Liver (tissue), 9 donors: ENCODE data around the gene FOXL1. TPM values are rescaled to one million over a fixed set of nuclear protein-coding genes. Genes with fewer than 3 reads are reported as not detected.
A peak's percentile ranks its signal among the peaks of the same experiment; 100 is the strongest.

Source experiments
- DNase-seq: peaks from one replicate; pipeline ENCODE4 v3.0.0-alpha.2; 2017; ENCODE audit warnings: low spot score
- H3K27ac ChIP-seq, 2 donors: one replicate each; pipeline ENCODE4 v1.7.0; 2013; ENCODE audit warnings: inconsistent platforms in 2 of 2, low read length in 2 of 2, control low read depth in 1 of 2, low read depth in 1 of 2, mild to moderate bottlenecking in 1 of 2
- H3K27me3 ChIP-seq, 4 donors: one replicate each; pipeline versions ENCODE4 v1.6.1 to v1.7.0; 2013; ENCODE audit warnings: low read length in 3 of 4, inconsistent platforms in 1 of 4, mild to moderate bottlenecking in 1 of 4, moderate library complexity in 1 of 4; ENCODE audit not compliant: control insufficient read depth in 4 of 4, insufficient read depth in 4 of 4
- H3K36me3 ChIP-seq, 4 donors: one replicate each; pipeline versions ENCODE4 v1.6.1 to v1.7.0; 2013; ENCODE audit warnings: low read length in 3 of 4, mild to moderate bottlenecking in 3 of 4, low read depth in 1 of 4, moderate library complexity in 1 of 4; ENCODE audit not compliant: control insufficient read depth in 4 of 4, insufficient read depth in 3 of 4
- H3K4me1 ChIP-seq, 4 donors: one replicate each; pipeline versions ENCODE4 v1.6.1 to v1.7.0; 2013; ENCODE audit warnings: low read length in 3 of 4, mild to moderate bottlenecking in 3 of 4, moderate library complexity in 1 of 4; ENCODE audit not compliant: control insufficient read depth in 4 of 4, insufficient read depth in 4 of 4
- H3K4me3 ChIP-seq, 3 donors: one replicate each; pipeline versions ENCODE4 v1.6.1 to v1.7.0; 2013; ENCODE audit warnings: low read length in 3 of 3, control low read depth in 1 of 3, low read depth in 1 of 3, mild to moderate bottlenecking in 1 of 3
- H3K9ac ChIP-seq, 2 donors: one replicate each; pipeline ENCODE4 v1.7.0; 2013; ENCODE audit warnings: low read length in 2 of 2, mild to moderate bottlenecking in 2 of 2, moderate library complexity in 2 of 2, control low read depth in 1 of 2, low read depth in 1 of 2
- H3K9me3 ChIP-seq, 4 donors: one replicate each; pipeline versions ENCODE4 v1.6.1 to v1.7.0; 2013; ENCODE audit warnings: low read length in 3 of 4; ENCODE audit not compliant: control insufficient read depth in 4 of 4
- ATF3 ChIP-seq: IDR thresholded peaks from 2 replicates; pipeline ENCODE4 v1.6.1; 2016; ENCODE audit warnings: antibody characterized with exemption
- CTCF ChIP-seq: fragments of 150-350 bp; IDR thresholded peaks from 2 replicates; pipeline ENCODE4 v1.5.1; 2017; ENCODE audit warnings: improper control_type of control experiment, low read depth, low read length; ENCODE audit not compliant: missing input control
- EGR1 ChIP-seq, 2 donors: IDR thresholded peaks; 2 replicates each; pipeline ENCODE4 v1.6.1; 2016 to 2018; ENCODE audit warnings: antibody characterized with exemption in 2 of 2, low read depth in 2 of 2
- HNF4A ChIP-seq, 2 donors: conservative IDR thresholded peaks; 2 replicates each; pipeline ENCODE4 v1.6.1; 2016; ENCODE audit warnings: antibody characterized with exemption in 2 of 2, mild to moderate bottlenecking in 2 of 2
- HNF4G ChIP-seq: IDR thresholded peaks from 2 replicates; pipeline ENCODE4 v1.6.1; 2016; ENCODE audit warnings: antibody characterized with exemption
- JUND ChIP-seq, 2 donors: IDR thresholded peaks; 2 replicates each; pipeline ENCODE4 v1.6.1; 2016; ENCODE audit warnings: antibody characterized with exemption in 2 of 2
- MAX ChIP-seq: IDR thresholded peaks from 2 replicates; pipeline ENCODE4 v1.6.1; 2016; ENCODE audit warnings: antibody characterized with exemption
- NR2F2 ChIP-seq: IDR thresholded peaks from 2 replicates; pipeline ENCODE4 v1.6.1; 2016; ENCODE audit warnings: antibody characterized with exemption
- REST ChIP-seq: IDR thresholded peaks from 2 replicates; pipeline ENCODE4 v1.6.1; 2016; ENCODE audit warnings: antibody characterized with exemption, mild to moderate bottlenecking
- SP1 ChIP-seq: IDR thresholded peaks from 2 replicates; pipeline ENCODE4 v1.6.1; 2018; ENCODE audit warnings: antibody characterized with exemption, mild to moderate bottlenecking
- TAF1 ChIP-seq: conservative IDR thresholded peaks from 2 replicates; pipeline ENCODE4 v1.6.1; 2016; ENCODE audit warnings: antibody characterized with exemption, mild to moderate bottlenecking
- YY1 ChIP-seq: IDR thresholded peaks from 2 replicates; pipeline ENCODE4 v1.6.1; 2016; ENCODE audit warnings: antibody characterized with exemption, mild to moderate bottlenecking
- ZBTB33 ChIP-seq: IDR thresholded peaks from 2 replicates; pipeline ENCODE4 v1.6.1; 2016; ENCODE audit warnings: antibody characterized with exemption
- WGBS: extraction: QIAGEN DNeasy Blood & Tissue Kit; methylation state at CpG from one replicate; pipeline ENCODE4 v1.1.7; 2013; 5-methylcytosine and 5-hydroxymethylcytosine counted together
- polyA plus RNA-seq, 2 donors: library from polyadenylated mRNA; stranded (reverse) in 1 of 2; unstranded in 1 of 2; fragments of 200-250 nt in 1 of 2; fragments of >200 nt in 1 of 2; fragmentation: Nextera tagmentation in 1 of 2; extraction: Ambion mirVana in 1 of 2; gene quantifications; one replicate each; pipeline versions ENCODE4 v1.2.1 to v1.2.3, GENCODE V29; 2013 to 2015
- total RNA-seq, 2 donors: library from RNA; depleted of rRNA; stranded (reverse); fragments of >200 nt; gene quantifications; one replicate each; pipeline ENCODE4 v1.2.3, GENCODE V29; 2014
- donor health status: healthy.
- donor health status: healthy.
- donor health status: healthy.
- donor health status: healthy.
- donor health status: healthy.

The FOXL1 gene
- total and polyA plus RNA-seq, 4 donors, result 0.05 to 0.06 TPM; not detected in 2

- no peaks in the 10 kb centered on the region for H3K36me3 ChIP-seq
- H3K27me3 ChIP-seq, result peaks cover 2 to 33% (median 27%) of the 10 kb centered on the region in 4 donors
- no peak overlapping the region for H3K9ac ChIP-seq
- TF ChIP-seq ATF3 (no peak), HNF4A (conservative IDR thresholded peaks at IDR 0.05) (no peak), REST (no peak), YY1 (no peak), MAX (no peak), SP1 (no peak), JUND (IDR thresholded peaks at IDR 0.05) (no peak), TAF1 (no peak), HNF4G (no peak), ZBTB33 (no peak), NR2F2 (no peak)
- peaks cover 2 to 18% (median 2%) of the 10 kb centered on the region in 4 donors for H3K4me1 ChIP-seq
- H3K9me3 ChIP-seq, result no peaks in the 10 kb centered on the region
- no peak overlapping the region for H3K27ac ChIP-seq
- DNase-seq, result no peak
- 13% methylated on average over 33 of the region's 33 CpGs for WGBS
- H3K4me3 ChIP-seq, result peak overlapping the region in 1 of 3 donors; percentile 6
Observed at GRCh38 chr16:86568677-86569623, 9.4 kb upstream of the FOXL1 start.

GRCh38 chr16:86569701-86570447, 8.5 kb upstream of the FOXL1 start:
- Histone ChIP-seq H3K4me3 (no peak overlapping the region), H3K27me3 (peaks cover 2 to 34% (median 25%) of the 10 kb centered on the region in 4 donors), H3K36me3 (no peaks in the 10 kb centered on the region), H3K9me3 (no peaks in the 10 kb centered on the region), H3K9ac (no peak overlapping the region), H3K27ac (no peak overlapping the region), H3K4me1 (peaks cover 0 to 13% (median 1%) of the 10 kb centered on the region in 4 donors)
- no peak for DNase-seq
- 28% methylated on average over 13 of the region's 13 CpGs for WGBS
- TF ChIP-seq YY1, result no peak
- TF ChIP-seq CTCF, result no peak
- TF ChIP-seq HNF4G, result no peak
- TF ChIP-seq SP1, result no peak
- no peak for TF ChIP-seq EGR1 (IDR thresholded peaks at IDR 0.05; ENCODE audit: low read depth in 2 of 2)
- no peak for TF ChIP-seq TAF1
- TF ChIP-seq REST, result no peak
- TF ChIP-seq NR2F2, result no peak
- TF ChIP-seq ZBTB33, result no peak
- no peak for TF ChIP-seq ATF3
